ENCODE results near the gene MYBL2.
A peak's percentile ranks its signal among the peaks of the same experiment; 100 is the strongest.

MYBL2 gene

GRCh38 chr20:43702502-43702901 is 35.6 kb downstream of the MYBL2 start:
- Histone ChIP-seq H3K4me3 (ENCODE audit: low read depth, low read length) (no peak overlapping the region), H3K27ac (ENCODE audit: extremely low read depth, low read depth, low read length) (no peak overlapping the region), H3K9me3 (ENCODE audit: control insufficient read depth, insufficient read depth, low read depth, low read length) (no peaks in the 10 kb centered on the region), H3K36me3 (ENCODE audit: control insufficient read depth in 2 of 2, insufficient read depth in 1 of 2, low read length in 2 of 2) (peaks cover 45 to 81% of the 10 kb centered on the region in 2 experiments; a peak in 2 of 3 replicates), H3K4me1 (ENCODE audit: control insufficient read depth, insufficient read depth, low read length) (no peaks in the 10 kb centered on the region)
- POLR2A ChIA-PET: no interaction called here
- CTCF ChIA-PET: no interaction called here
- TF ChIP-seq ZNF26 (tag by site-specific recombination; IDR thresholded peaks at IDR 0.05) (no peak), KLF16 (tag by site-specific recombination; IDR thresholded peaks at IDR 0.05) (no peak), ZNF610 (tag by site-specific recombination; IDR thresholded peaks at IDR 0.05; ENCODE audit: borderline replicate concordance) (no peak), ZNF114 (tag by site-specific recombination; IDR thresholded peaks at IDR 0.05) (no peak), ZNF701 (tag by site-specific recombination; IDR thresholded peaks at IDR 0.05) (no peak), ZNF37A (tag by site-specific recombination; IDR thresholded peaks at IDR 0.05) (no peak), ZNF596 (tag by site-specific recombination; IDR thresholded peaks at IDR 0.05) (no peak), ZNF843 (tag by site-specific recombination; IDR thresholded peaks at IDR 0.05) (no peak)

- Histone ChIP-seq H3K27ac (ENCODE audit: extremely low read depth, low read depth, low read length) (no peak overlapping the region), H3K36me3 (ENCODE audit: control insufficient read depth in 2 of 2, insufficient read depth in 1 of 2, low read length in 2 of 2) (peaks cover 26 to 94% of the 10 kb centered on the region in 2 experiments), H3K4me1 (ENCODE audit: control insufficient read depth, insufficient read depth, low read length) (no peaks in the 10 kb centered on the region), H3K4me3 (ENCODE audit: low read depth, low read length) (no peak overlapping the region), H3K9me3 (ENCODE audit: control insufficient read depth, insufficient read depth, low read depth, low read length) (no peaks in the 10 kb centered on the region)
- POLR2A ChIA-PET: no interaction called here
- CTCF ChIA-PET: no interaction called here
- TF ChIP-seq SP7 (tag by site-specific recombination; IDR thresholded peaks at IDR 0.05) (no peak), ZNF24 (tag by site-specific recombination; IDR thresholded peaks at IDR 0.05) (no peak), ZNF76 (tag by site-specific recombination; IDR thresholded peaks at IDR 0.05; ENCODE audit: borderline replicate concordance, low read depth) (no peak), HOXC10 (CRISPR knock-in tag; IDR thresholded peaks at IDR 0.05) (no peak)
These were observed 43.6 kb downstream of the MYBL2 start for GRCh38 chr20:43710370-43711044.

- Histone ChIP-seq H3K4me3 (ENCODE audit: low read depth, low read length) (no peak overlapping the region), H3K9me3 (ENCODE audit: control insufficient read depth, insufficient read depth, low read depth, low read length) (no peaks in the 10 kb centered on the region), H3K4me1 (ENCODE audit: control insufficient read depth, insufficient read depth, low read length) (no peaks in the 10 kb centered on the region), H3K36me3 (ENCODE audit: control insufficient read depth in 2 of 2, insufficient read depth in 1 of 2, low read length in 2 of 2) (peaks cover 19 to 96% of the 10 kb centered on the region in 2 experiments), H3K27ac (ENCODE audit: extremely low read depth, low read depth, low read length) (no peak overlapping the region)
- CTCF ChIA-PET: no interaction called here
- TF ChIP-seq ZFP69B (tag by site-specific recombination; IDR thresholded peaks at IDR 0.05): no peak
- peak; percentile 42; the same call in 1 of the 2 replicates for TF ChIP-seq EGR2 (tag by site-specific recombination; IDR thresholded peaks at IDR 0.05; ENCODE audit: low read depth)
- POLR2A ChIA-PET: interaction anchor here (0.6 kb wide), 1 partner anchor 100 kb away, joined by 8 read pairs; no protein-coding TSS in a partner anchor
These were observed 44.3 kb downstream of the MYBL2 start for GRCh38 chr20:43711098-43711654.

- Histone ChIP-seq H3K27ac (ENCODE audit: extremely low read depth, low read depth, low read length) (no peak overlapping the region), H3K36me3 (ENCODE audit: control insufficient read depth in 2 of 2, insufficient read depth in 1 of 2, low read length in 2 of 2) (peaks cover 0 to 74% of the 10 kb centered on the region in 2 experiments; a peak in 2 of 3 replicates), H3K4me1 (ENCODE audit: control insufficient read depth, insufficient read depth, low read length) (no peaks in the 10 kb centered on the region), H3K4me3 (ENCODE audit: low read depth, low read length) (no peak overlapping the region), H3K9me3 (ENCODE audit: control insufficient read depth, insufficient read depth, low read depth, low read length) (no peaks in the 10 kb centered on the region)
- ChIA-PET POLR2A (no interaction called here), CTCF (interaction anchor here (1.6 kb wide), 1 partner anchor 176 kb away, joined by 3 read pairs; no protein-coding TSS in a partner anchor)
- peak; percentile 25; the same call in 1 of the 2 replicates for TF ChIP-seq ZNF623 (tag by site-specific recombination; IDR thresholded peaks at IDR 0.05)
- no peak for TF ChIP-seq ZNF16 (tag by site-specific recombination; IDR thresholded peaks at IDR 0.05; ENCODE audit: low read depth)
- no peak for TF ChIP-seq ZNF768 (tag by site-specific recombination; IDR thresholded peaks at IDR 0.05)
- no peak for TF ChIP-seq ZNF513 (tag by site-specific recombination; IDR thresholded peaks at IDR 0.05)
- 0 out of 2 replicates have a peak, but pooled peaks have one; percentile 13 for TF ChIP-seq GLIS2 (tag by site-specific recombination; IDR thresholded peaks at IDR 0.05)
These were observed 48.1 kb downstream of the MYBL2 start for GRCh38 chr20:43715044-43715443.
